K562 (cell line): ENCODE data around the gene TNRC6B. TPM values are rescaled to one million over a fixed set of nuclear protein-coding genes. Genes with fewer than 3 reads are reported as not detected.

Experiments
- ATAC-seq: fragments of 200-7000 bp; cut with Tn5 transposase; 3 replicates; pipeline ENCODE4 v1.9.1; 2020; ENCODE audit warnings: moderate library complexity
- BruUV-seq: library from RNA; stranded (reverse); fragments of 400-500 nt; replicated peaks from 2 replicates; lab custom pipeline; 2021; lab: Mats Ljungman, UMichigan
- CTCF ChIA-PET: fragments of 300-600 bp; formaldehyde crosslinking; extraction: SDS; loops from one replicate; lab custom pipeline; 2021; ENCODE audit warnings: low intra/inter-chr PET ratio; lab: Yijun Ruan, JAX
- POLR2A ChIA-PET: fragments of 300-600, 350-650 bp; sonication (Branson Sonifier 250); formaldehyde crosslinking; extraction: SDS; loops from one replicate; lab custom pipeline; 2021; ENCODE audit warnings: antibody characterized with exemption, inconsistent platforms; lab: Yijun Ruan, JAX
- DNase-seq, 4 experiments: peaks; one replicate each; pipeline versions ENCODE4 v3.0.0 to v3.0.0-alpha.2; 2011 to 2018; ENCODE audit warnings: low spot score in 3 of 4, mixed read lengths in 3 of 4; ENCODE audit errors: extremely low read depth in 1 of 4
- FAIRE-seq: peaks from 2 replicates; lab custom pipeline; 2011; peaks lifted over from hg19 to GRCh38; lab: Jason Lieb, UNC
- H2AFZ ChIP-seq: 2 replicates; pipeline ENCODE4 v1.6.0; 2011; ENCODE audit warnings: low read depth, low read length, control low read depth, inconsistent platforms
- H3K27ac ChIP-seq: fragments of 200-600 bp; 3 replicates; pipeline ENCODE4 v1.8.0; 2011; ENCODE audit warnings: low read depth, mild to moderate bottlenecking, control low read depth, inconsistent platforms, low read length, moderate library complexity, mixed read lengths; ENCODE audit errors: extremely low read depth
- H3K27me3 ChIP-seq, 2 experiments: fragments of 300-600 bp in 1 of 2; 2 replicates in 1 of 2; 3 replicates in 1 of 2; pipeline versions ENCODE4 v1.6.0 to v1.8.0; 2011; ENCODE audit warnings: inconsistent platforms in 2 of 2, low read length in 2 of 2, mild to moderate bottlenecking in 1 of 2, mixed read lengths in 1 of 2, moderate library complexity in 1 of 2; ENCODE audit not compliant: control insufficient read depth in 2 of 2, insufficient read depth in 2 of 2
- H3K36me3 ChIP-seq: fragments of 300-600 bp; 3 replicates; pipeline ENCODE4 v1.8.0; 2011; ENCODE audit warnings: mild to moderate bottlenecking, low read length, inconsistent platforms; ENCODE audit not compliant: control insufficient read depth, insufficient read depth
- H3K4me1 ChIP-seq, 2 experiments: fragments of 200-600 bp in 1 of 2; replicated peaks in 1 of 2; 2 replicates in 1 of 2; 3 replicates in 1 of 2; pipeline versions ENCODE4 v1.5.1 to v1.8.0; 2011; ENCODE audit warnings: inconsistent platforms in 2 of 2, low read length in 2 of 2, mild to moderate bottlenecking in 1 of 2, mixed read lengths in 1 of 2, moderate library complexity in 1 of 2; ENCODE audit not compliant: control insufficient read depth in 2 of 2, insufficient read depth in 2 of 2
- H3K4me2 ChIP-seq: 2 replicates; pipeline ENCODE4 v1.6.1; 2011; ENCODE audit warnings: low read length, control low read depth, inconsistent platforms, mixed read lengths; ENCODE audit not compliant: insufficient read depth
- H3K4me3 ChIP-seq: fragments of 200-600 bp; sonication (generic), shearing (Covaris generic); 2 replicates; pipeline ENCODE4 v1.5.1; 2016; ENCODE audit warnings: control low read depth, inconsistent platforms
- H3K79me2 ChIP-seq: fragments of 200-600 bp; 3 replicates; pipeline ENCODE4 v1.8.0; 2011; ENCODE audit warnings: low read length, inconsistent platforms; ENCODE audit not compliant: control insufficient read depth, insufficient read depth
- H3K9ac ChIP-seq, 2 experiments: 2 replicates each; pipeline versions ENCODE4 v1.6.0 to v1.6.1; 2011; ENCODE audit warnings: low read depth in 2 of 2, low read length in 2 of 2, control low read depth in 1 of 2, inconsistent platforms in 1 of 2, mild to moderate bottlenecking in 1 of 2, mixed read lengths in 1 of 2; ENCODE audit not compliant: insufficient read depth in 1 of 2
- H3K9me1 ChIP-seq: one replicate; pipeline ENCODE4 v1.6.0; 2011; ENCODE audit warnings: inconsistent platforms, mild to moderate bottlenecking, low read length, moderate library complexity; ENCODE audit not compliant: control insufficient read depth, insufficient read depth
- H3K9me3 ChIP-seq: replicated peaks from 2 replicates; pipeline ENCODE4 v1.5.1; 2011; ENCODE audit warnings: low read depth, low read length, inconsistent platforms; ENCODE audit not compliant: control insufficient read depth, insufficient read depth
- H4K20me1 ChIP-seq: replicated peaks from 2 replicates; pipeline ENCODE4 v1.6.1; 2011; ENCODE audit warnings: low read length, inconsistent platforms, mixed read lengths; ENCODE audit not compliant: control insufficient read depth, insufficient read depth
- GMEB1 ChIP-seq: fragments of 250-450 bp; sonication (Bioruptor Pico); IDR thresholded peaks from 2 replicates; pipeline ENCODE4 v1.4.0; 2020; ENCODE audit warnings: mild to moderate bottlenecking
- GTF3C2 ChIP-seq: IDR thresholded peaks from 3 replicates; pipeline ENCODE4 v1.6.1; 2011; ENCODE audit warnings: borderline replicate concordance, mild to moderate bottlenecking, moderate library complexity; ENCODE audit not compliant: insufficient read length; ENCODE audit errors: extremely low read depth
- SMAD1 ChIP-seq: fragments of 150-350 bp; IDR thresholded peaks from 2 replicates; pipeline ENCODE4 v1.6.1; 2014; ENCODE audit warnings: low read length, low read depth; ENCODE audit not compliant: partially characterized antibody
- TRIM24 ChIP-seq, 2 experiments: fragments of 450-650 bp; IDR thresholded peaks; 2 replicates each; pipeline ENCODE4 v1.6.1; 2016
- ZNF124 ChIP-seq: sonication (generic); formaldehyde crosslinking; IDR thresholded peaks from 2 replicates; pipeline ENCODE4 v1.8.1; 2022; ENCODE audit warnings: missing genetic modification reagents
- ZNF165 ChIP-seq: fragments of 250-450 bp; sonication (Bioruptor Pico); IDR thresholded peaks from 2 replicates; pipeline ENCODE4 v1.4.0; 2020; ENCODE audit warnings: borderline replicate concordance
- ZNF445 ChIP-seq: fragments of 250-450 bp; sonication (Bioruptor Pico); IDR thresholded peaks from 2 replicates; pipeline ENCODE4 v1.4.0; 2020; ENCODE audit warnings: low read depth, mild to moderate bottlenecking, moderate library complexity
- WGBS: fragments of 100-300 bp; shearing (Covaris generic); methylation state at CpG from one replicate; pipeline ENCODE4 v1.1.6; 2016; ENCODE audit warnings: low coverage, mixed read lengths; ENCODE audit not compliant: insufficient coverage; ENCODE audit errors: missing lambda C conversion rate; 5-methylcytosine and 5-hydroxymethylcytosine counted together
- in situ Hi-C: fragments of 300-500 bp; cut with MboI; formaldehyde crosslinking; loops from 4 replicates; pipeline ENCODE4 v1.15.0; 2018; ENCODE audit warnings: inconsistent platforms, mixed read lengths
- intact Hi-C: fragments of 100-400 bp; cut with micrococcal nuclease; formaldehyde crosslinking; loops from 2 replicates; pipeline ENCODE4 v1.14.2; 2022
- polyA plus RNA-seq, 8 experiments: library from polyadenylated mRNA; depleted of rRNA in 4 of 8; stranded (reverse) in 5 of 8; unstranded in 3 of 8; fragments of >200 nt; fragmentation: Nextera tagmentation in 2 of 8; fragmentation: Illumina TruSeq in 1 of 8; extraction: Ambion mirVana in 2 of 8; extraction: Trizol in 1 of 8; gene quantifications; 2 replicates each; pipeline versions ENCODE4 v1.2.1 to v1.2.3, GENCODE V29; 2011 to 2014; ENCODE audit warnings: inconsistent platforms in 1 of 8, missing spikeins in 1 of 8
- total RNA-seq, 7 experiments: library from RNA; depleted of rRNA in 6 of 7; stranded (reverse); fragments of >200 nt in 6 of 7; fragmentation: Illumina TruSeq in 2 of 7; extraction: Trizol in 2 of 7; gene quantifications; 2 replicates each; pipeline versions ENCODE4 v1.2.1 to v1.2.3, GENCODE V29; 2011 to 2021; ENCODE audit warnings: low replicate concordance in 1 of 7
- TF ChIP-seq, protein P1 (sequence below): fragments of 250-450 bp; sonication (Bioruptor Pico); IDR thresholded peaks from 2 replicates; pipeline ENCODE4 v1.8.0; 2021; ENCODE audit warnings: moderate library complexity, mild to moderate bottlenecking, inconsistent platforms

The TNRC6B gene
- total and polyA plus RNA-seq, 9 of the 15 experiments (the other 6 are each of a cell fraction or from before 2014, with no cell fraction given) = 0.96 to 18.8 (median 10.8) TPM

DNA sequence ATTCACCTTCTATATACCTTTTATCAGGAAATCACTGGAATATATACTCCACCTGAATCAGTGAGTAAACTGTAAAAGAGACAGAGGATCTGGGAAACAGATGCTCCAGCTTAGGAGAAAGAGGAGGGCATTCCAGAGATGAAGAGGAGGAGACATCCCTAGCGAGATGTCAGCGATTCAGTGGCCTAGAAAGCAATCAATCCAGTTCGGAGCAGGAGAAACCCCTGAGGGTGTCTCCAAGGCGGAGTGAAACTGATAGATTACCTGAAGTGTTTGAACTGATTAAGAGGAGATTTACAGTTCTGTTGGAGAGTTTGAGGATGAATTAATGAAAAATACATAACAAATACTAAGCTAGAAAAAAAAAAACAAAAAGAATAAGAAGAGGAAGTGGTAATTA lies 24.5 kb upstream of the TNRC6B start:
- no peak overlapping the region for H3K4me3 ChIP-seq
- no peaks in the 10 kb centered on the region for H3K36me3 ChIP-seq
- in situ Hi-C loops = no loop called here
- ATAC-seq = no peak
- H3K9me3 ChIP-seq = no peaks in the 10 kb centered on the region
- H2AFZ ChIP-seq = no peak overlapping the region
- intact Hi-C loops = no loop called here
- no peak overlapping the region for H3K27ac ChIP-seq
- POLR2A ChIA-PET = interaction anchor here (1.2 kb wide), 1 partner anchor 12 kb away, joined by 3 read pairs; no protein-coding TSS in a partner anchor
- FAIRE-seq = no peak
- no peaks in the 10 kb centered on the region for H4K20me1 ChIP-seq
- 64% methylated on average over 4 of the region's 4 CpGs for WGBS
- no peaks in the 10 kb centered on the region for H3K79me2 ChIP-seq
- H3K9me1 ChIP-seq = no peaks in the 10 kb centered on the region
- no peak for DNase-seq
- TF ChIP-seq ZNF165 (CRISPR knock-in tag) (no peak), TRIM24 (IDR thresholded peaks at IDR 0.05) (no peak)
- peaks cover 4 to 15% of the 10 kb centered on the region in 2 experiments; a peak in 4 of 5 replicates for H3K4me1 ChIP-seq
- no TSS peak for BruUV-seq
- no peaks in the 10 kb centered on the region for H3K27me3 ChIP-seq
- CTCF ChIA-PET = no interaction called here
- H3K4me2 ChIP-seq = no peak overlapping the region
- no peak overlapping the region for H3K9ac ChIP-seq

GRCh38 chr22:40153705-40154104 lies 24.0 kb upstream of the TNRC6B start:
- H3K4me2 ChIP-seq = no peak overlapping the region
- peaks cover 4 to 15% of the 10 kb centered on the region in 2 experiments for H3K4me1 ChIP-seq
- intact Hi-C loops (no loop called here), in situ Hi-C loops (no loop called here)
- H3K9me1 ChIP-seq = no peaks in the 10 kb centered on the region
- DNase-seq (no peak), ATAC-seq (no peak), FAIRE-seq (no peak)
- H3K9me3 ChIP-seq = no peaks in the 10 kb centered on the region
- BruUV-seq = no TSS peak
- ChIA-PET CTCF (no interaction called here), POLR2A (no interaction called here)
- no peaks in the 10 kb centered on the region for H3K79me2 ChIP-seq
- H3K27me3 ChIP-seq = no peaks in the 10 kb centered on the region
- H4K20me1 ChIP-seq = no peaks in the 10 kb centered on the region
- H3K4me3 ChIP-seq = no peak overlapping the region
- WGBS = 77% methylated on average over 4 of the region's 4 CpGs
- H3K9ac ChIP-seq = no peak overlapping the region
- H2AFZ ChIP-seq = no peak overlapping the region
- no peak overlapping the region for H3K27ac ChIP-seq
- H3K36me3 ChIP-seq = no peaks in the 10 kb centered on the region
- TF ChIP-seq GMEB1 (CRISPR knock-in tag) (no peak), ZNF445 (CRISPR knock-in tag) (no peak), GTF3C2 (no peak), ZNF124 (CRISPR knock-in tag) (no peak), SMAD1 (no peak)
- TF ChIP-seq, protein P1, sequence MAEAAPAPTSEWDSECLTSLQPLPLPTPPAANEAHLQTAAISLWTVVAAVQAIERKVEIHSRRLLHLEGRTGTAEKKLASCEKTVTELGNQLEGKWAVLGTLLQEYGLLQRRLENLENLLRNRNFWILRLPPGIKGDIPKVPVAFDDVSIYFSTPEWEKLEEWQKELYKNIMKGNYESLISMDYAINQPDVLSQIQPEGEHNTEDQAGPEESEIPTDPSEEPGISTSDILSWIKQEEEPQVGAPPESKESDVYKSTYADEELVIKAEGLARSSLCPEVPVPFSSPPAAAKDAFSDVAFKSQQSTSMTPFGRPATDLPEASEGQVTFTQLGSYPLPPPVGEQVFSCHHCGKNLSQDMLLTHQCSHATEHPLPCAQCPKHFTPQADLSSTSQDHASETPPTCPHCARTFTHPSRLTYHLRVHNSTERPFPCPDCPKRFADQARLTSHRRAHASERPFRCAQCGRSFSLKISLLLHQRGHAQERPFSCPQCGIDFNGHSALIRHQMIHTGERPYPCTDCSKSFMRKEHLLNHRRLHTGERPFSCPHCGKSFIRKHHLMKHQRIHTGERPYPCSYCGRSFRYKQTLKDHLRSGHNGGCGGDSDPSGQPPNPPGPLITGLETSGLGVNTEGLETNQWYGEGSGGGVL = no peak
